GM21447 (cell line): ENCODE data around the gene ASIP.
"Not testable (repeated sequence)": the region's sequence is repeated elsewhere in the genome, so short reads cannot be mapped to it uniquely, and the experiment has no call there.

ENCODE experiments used
- ATAC-seq: cut with Tn5 transposase; IDR thresholded peaks from one replicate; pipeline ENCODE4 v1.9.1; 2021; ENCODE audit not compliant: unreplicated experiment

The ASIP gene

GRCh38 chr20:34240693-34241615 is at the start of gene ASIP:
ASIP (plus strand) TSS chr20:34241423; CDS start chr20:34260375, 18,952 bp downstream.
- ATAC-seq: no peak

GRCh38 chr20:34193051-34193450 is 48.2 kb upstream of the ASIP start:
- ATAC-seq: no peak

GRCh38 chr20:34199183-34199582 is 42.0 kb upstream of the ASIP start:
- no peak for ATAC-seq

GRCh38 chr20:34200023-34200422 is 41.2 kb upstream of the ASIP start:
- no peak for ATAC-seq

- ATAC-seq: no peak
These were observed 39.7 kb upstream of the ASIP start for GRCh38 chr20:34201531-34201930.

- not testable (repeated sequence) for ATAC-seq
These were observed 35.9 kb upstream of the ASIP start for GRCh38 chr20:34205172-34205880.

GRCh38 chr20:34209111-34209510 is 32.1 kb upstream of the ASIP start:
- no peak for ATAC-seq

- ATAC-seq: no peak
These were observed 31.0 kb upstream of the ASIP start for GRCh38 chr20:34210271-34210670.

- ATAC-seq: no peak
These were observed 29.6 kb upstream of the ASIP start for GRCh38 chr20:34211591-34211990.

GRCh38 chr20:34213213-34213612 is 28.0 kb upstream of the ASIP start:
- no peak for ATAC-seq

- no peak for ATAC-seq
These were observed 25.4 kb upstream of the ASIP start for GRCh38 chr20:34215711-34216381.

GRCh38 chr20:34216382-34216742 is 24.9 kb upstream of the ASIP start:
- ATAC-seq: no peak

GRCh38 chr20:34220561-34220960 is 20.7 kb upstream of the ASIP start:
- no peak for ATAC-seq

GRCh38 chr20:34222208-34222607 is 19.0 kb upstream of the ASIP start:
- no peak for ATAC-seq

- not testable (repeated sequence) for ATAC-seq
These were observed 17.0 kb upstream of the ASIP start for GRCh38 chr20:34224251-34224650.

GRCh38 chr20:34231634-34232033 is 9.6 kb upstream of the ASIP start:
- ATAC-seq: no peak

GRCh38 chr20:34232494-34233087 is 8.6 kb upstream of the ASIP start:
- no peak for ATAC-seq

- ATAC-seq: no peak
These were observed 7.5 kb upstream of the ASIP start for GRCh38 chr20:34233687-34234086.

GRCh38 chr20:34235875-34236274 is 5.3 kb upstream of the ASIP start:
- ATAC-seq: no peak

GRCh38 chr20:34237942-34238341 is 3.3 kb upstream of the ASIP start:
- ATAC-seq: no peak

GRCh38 chr20:34240121-34240520 is 1.1 kb upstream of the ASIP start:
- no peak for ATAC-seq
